Measurements from ENCODE around the gene COL23A1. TPM values are rescaled to one million over a fixed set of nuclear protein-coding genes. Genes with fewer than 3 reads are reported as not detected.
A peak's percentile ranks its signal among the peaks of the same experiment; 100 is the strongest.

The COL23A1 gene
- total RNA-seq, 1 donor from 2014 or later = 2.0 TPM

DNA sequence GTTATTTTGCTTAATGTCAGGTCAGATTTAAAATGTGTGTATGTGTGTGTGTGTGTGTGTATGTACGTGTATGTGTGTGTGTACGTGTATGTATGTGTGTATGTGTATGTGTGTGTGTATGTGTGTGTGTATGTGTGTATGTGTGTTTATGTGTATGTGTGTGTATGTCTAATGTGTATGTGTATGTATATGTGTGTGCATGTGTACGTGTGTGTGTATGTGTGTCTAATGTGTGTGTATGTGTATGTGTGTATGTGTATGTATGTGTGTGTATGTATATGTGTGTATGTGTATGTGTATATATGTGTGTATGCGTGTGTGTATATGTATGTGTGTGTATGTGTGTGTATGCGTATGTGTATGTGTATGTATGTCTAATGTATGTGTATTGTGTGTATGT is 232.5 kb downstream of the COL23A1 start:
- H3K9me3 ChIP-seq = no peaks in the 10 kb centered on the region
- H3K4me3 ChIP-seq = no peak overlapping the region
- TF ChIP-seq, protein P1, sequence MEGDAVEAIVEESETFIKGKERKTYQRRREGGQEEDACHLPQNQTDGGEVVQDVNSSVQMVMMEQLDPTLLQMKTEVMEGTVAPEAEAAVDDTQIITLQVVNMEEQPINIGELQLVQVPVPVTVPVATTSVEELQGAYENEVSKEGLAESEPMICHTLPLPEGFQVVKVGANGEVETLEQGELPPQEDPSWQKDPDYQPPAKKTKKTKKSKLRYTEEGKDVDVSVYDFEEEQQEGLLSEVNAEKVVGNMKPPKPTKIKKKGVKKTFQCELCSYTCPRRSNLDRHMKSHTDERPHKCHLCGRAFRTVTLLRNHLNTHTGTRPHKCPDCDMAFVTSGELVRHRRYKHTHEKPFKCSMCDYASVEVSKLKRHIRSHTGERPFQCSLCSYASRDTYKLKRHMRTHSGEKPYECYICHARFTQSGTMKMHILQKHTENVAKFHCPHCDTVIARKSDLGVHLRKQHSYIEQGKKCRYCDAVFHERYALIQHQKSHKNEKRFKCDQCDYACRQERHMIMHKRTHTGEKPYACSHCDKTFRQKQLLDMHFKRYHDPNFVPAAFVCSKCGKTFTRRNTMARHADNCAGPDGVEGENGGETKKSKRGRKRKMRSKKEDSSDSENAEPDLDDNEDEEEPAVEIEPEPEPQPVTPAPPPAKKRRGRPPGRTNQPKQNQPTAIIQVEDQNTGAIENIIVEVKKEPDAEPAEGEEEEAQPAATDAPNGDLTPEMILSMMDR (IDR thresholded peaks at IDR 0.05) = no peak
- H3K27me3 ChIP-seq = no peaks in the 10 kb centered on the region
- H3K27ac ChIP-seq = no peak overlapping the region
- peaks cover 14% of the 10 kb centered on the region for H3K4me1 ChIP-seq
- ATAC-seq = no peak
- no peaks in the 10 kb centered on the region for H3K36me3 ChIP-seq
- no peak for DNase-seq
- intact Hi-C loops (cut with DNase I) = no loop called here

DNA sequence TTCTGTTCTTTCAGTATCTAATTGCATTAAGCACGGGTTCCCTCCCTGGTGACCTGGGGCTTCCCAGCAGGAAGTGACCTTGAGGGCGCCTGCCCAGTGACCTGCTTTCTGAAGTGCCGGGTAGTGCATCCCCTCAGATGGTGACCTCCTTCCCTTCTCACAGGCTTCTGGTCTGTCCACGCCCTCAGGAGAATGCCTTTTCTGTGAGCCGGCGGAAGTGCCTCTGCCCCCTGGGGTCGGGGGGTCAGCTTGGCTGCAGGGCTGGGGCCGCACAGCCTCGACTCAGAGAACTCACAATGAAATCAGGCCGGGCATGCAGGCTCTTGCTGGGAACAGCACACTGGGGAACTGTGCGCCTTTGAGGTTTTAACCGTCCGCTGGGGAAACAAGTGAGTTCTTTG is 233.1 kb downstream of the COL23A1 start:
- no peaks in the 10 kb centered on the region for H3K36me3 ChIP-seq
- TF ChIP-seq, protein P1 (IDR thresholded peaks at IDR 0.05) = no peak
- intact Hi-C loops (cut with DNase I) = no loop called here
- no peak overlapping the region for H3K27ac ChIP-seq
- no peaks in the 10 kb centered on the region for H3K9me3 ChIP-seq
- no peak overlapping the region for H3K4me3 ChIP-seq
- DNase-seq (no peak), ATAC-seq (peak; percentile 56)
- no peaks in the 10 kb centered on the region for H3K27me3 ChIP-seq
- H3K4me1 ChIP-seq = peaks cover 14% of the 10 kb centered on the region

DNA sequence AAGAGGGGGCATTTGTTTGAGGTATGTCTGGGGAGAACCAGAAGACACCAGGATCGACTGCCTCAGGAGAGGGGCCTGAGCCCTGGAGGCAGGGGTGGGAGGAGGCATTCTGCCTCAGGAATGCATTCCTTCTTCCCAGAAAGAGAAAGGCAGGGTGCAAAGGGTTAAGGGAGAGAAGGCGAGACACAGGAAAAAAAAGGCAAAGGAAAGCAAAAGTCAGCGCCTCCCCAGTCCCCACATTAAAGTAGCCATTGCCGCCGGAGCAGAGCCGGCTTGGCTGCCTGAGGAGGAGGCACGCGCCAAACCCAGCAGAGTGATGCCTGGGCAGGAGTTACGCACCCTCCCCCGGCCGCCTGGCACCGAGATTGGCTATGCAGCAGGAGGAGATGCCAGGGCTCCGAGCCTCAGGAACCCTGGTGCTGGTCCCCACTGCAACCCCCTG is 233.7 kb downstream of the COL23A1 start:
- no peak overlapping the region for H3K27ac ChIP-seq
- no peak overlapping the region for H3K4me3 ChIP-seq
- no peaks in the 10 kb centered on the region for H3K36me3 ChIP-seq
- DNase-seq (no peak), ATAC-seq (peak; percentile 46)
- no peaks in the 10 kb centered on the region for H3K9me3 ChIP-seq
- H3K4me1 ChIP-seq = peaks cover 14% of the 10 kb centered on the region
- intact Hi-C loops (cut with DNase I) = no loop called here
- no peaks in the 10 kb centered on the region for H3K27me3 ChIP-seq
- TF ChIP-seq, protein P1 (IDR thresholded peaks at IDR 0.05) = no peak

DNA sequence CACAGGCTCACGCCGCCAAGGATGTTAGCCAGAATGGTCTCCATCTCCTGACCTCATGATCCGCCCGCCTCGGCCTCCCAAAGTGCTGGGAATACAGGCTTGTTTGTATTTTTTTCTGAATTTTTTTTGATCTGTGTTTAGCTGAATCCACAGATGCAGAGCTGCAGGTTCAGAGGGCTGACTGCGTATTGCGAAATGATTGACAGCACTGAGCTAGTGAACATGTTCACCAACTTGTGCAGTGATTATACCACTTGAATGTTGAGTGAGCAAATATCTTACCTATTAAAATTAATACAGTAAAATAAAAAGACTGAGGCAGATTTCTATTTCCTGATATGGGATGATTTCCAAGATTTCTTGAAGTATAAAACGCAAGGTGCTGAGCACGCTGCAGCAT is 234.5 kb downstream of the COL23A1 start:
- no peak for DNase-seq
- intact Hi-C loops (cut with DNase I) = no loop called here
- no peaks in the 10 kb centered on the region for H3K9me3 ChIP-seq

DNA sequence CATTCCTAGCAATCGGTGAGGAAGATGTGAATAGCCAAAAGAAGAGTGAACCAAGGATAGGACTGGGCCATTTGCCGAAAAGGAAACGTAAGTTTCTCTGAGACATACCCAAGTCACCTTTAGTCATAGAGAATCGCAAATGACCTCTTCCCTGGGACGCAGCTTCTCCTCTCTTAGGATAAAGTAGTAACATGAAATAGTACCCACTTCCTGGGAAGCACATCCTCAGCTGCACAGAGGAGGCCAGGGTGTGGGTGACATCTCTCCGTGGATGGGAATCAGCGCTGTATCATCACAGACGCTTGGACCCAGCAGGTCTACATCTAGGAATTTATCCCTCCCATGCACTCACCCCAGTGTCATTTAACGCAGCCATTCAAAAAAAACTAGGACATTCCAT is 236.7 kb downstream of the COL23A1 start:
- Histone ChIP-seq H3K4me3 (no peak overlapping the region), H3K27me3 (no peaks in the 10 kb centered on the region), H3K36me3 (no peaks in the 10 kb centered on the region), H3K27ac (no peak overlapping the region), H3K9me3 (no peaks in the 10 kb centered on the region), H3K4me1 (peaks cover 14% of the 10 kb centered on the region)
- DNase-seq (no peak), ATAC-seq (no peak)
- TF ChIP-seq, protein P1 (IDR thresholded peaks at IDR 0.05) = no peak
- intact Hi-C loops (cut with DNase I) = no loop called here

More for the DNA sequence above, 234.5 kb downstream of the COL23A1 start:
- no peaks in the 10 kb centered on the region for H3K36me3 ChIP-seq
- no peak overlapping the region for H3K27ac ChIP-seq
- ATAC-seq = no peak
- TF ChIP-seq, protein P1 (IDR thresholded peaks at IDR 0.05) = no peak
- H3K27me3 ChIP-seq = no peaks in the 10 kb centered on the region
- H3K4me1 ChIP-seq = peaks cover 14% of the 10 kb centered on the region
- no peak overlapping the region for H3K4me3 ChIP-seq

DNA sequence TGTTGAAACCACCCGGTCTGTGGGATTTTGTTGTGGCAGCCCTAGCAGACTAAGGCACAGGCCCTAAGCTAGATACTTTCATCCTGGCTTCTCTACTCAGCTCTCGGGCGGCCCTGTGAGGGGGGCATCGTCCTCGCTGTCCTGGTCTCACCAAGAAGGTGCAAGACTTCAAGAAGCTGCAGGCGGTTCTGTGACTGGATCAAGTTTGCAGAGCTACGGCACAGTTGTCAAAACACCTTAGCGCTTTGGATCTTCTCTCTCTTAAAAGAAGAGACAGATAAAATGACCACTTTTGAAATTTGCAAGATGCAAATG is 238.2 kb downstream of the COL23A1 start:
- no peaks in the 10 kb centered on the region for H3K36me3 ChIP-seq
- intact Hi-C loops (cut with DNase I) = no loop called here
- H3K4me1 ChIP-seq = peaks cover 11% of the 10 kb centered on the region
- ATAC-seq = no peak
- H3K27ac ChIP-seq = no peak overlapping the region
- TF ChIP-seq, protein P1 (IDR thresholded peaks at IDR 0.05) = no peak
- peak; percentile 20 for DNase-seq
- no peaks in the 10 kb centered on the region for H3K27me3 ChIP-seq
- H3K4me3 ChIP-seq = no peak overlapping the region
- H3K9me3 ChIP-seq = no peaks in the 10 kb centered on the region
